Spinal cord (tissue), 10 donors: ENCODE data around the gene C3orf22. TPM values are rescaled to one million over a fixed set of nuclear protein-coding genes. Genes with fewer than 3 reads are reported as not detected.

ENCODE experiments used
- DNase-seq, 6 donors: peaks; one replicate each; pipeline versions ENCODE4 v3.0.0 to v3.0.0-alpha.2; 2013 to 2015; ENCODE audit warnings: low spot score in 6 of 6, low read depth in 4 of 6
- H3K27ac ChIP-seq: one replicate; pipeline ENCODE4 v1.5.1; 2013; ENCODE audit warnings: low read depth, low read length, control low read depth
- H3K27me3 ChIP-seq: one replicate; pipeline ENCODE4 v1.6.1; 2013; ENCODE audit warnings: low read length; ENCODE audit not compliant: control insufficient read depth, insufficient read depth
- H3K36me3 ChIP-seq: one replicate; pipeline ENCODE4 v1.6.1; 2013; ENCODE audit warnings: low read length; ENCODE audit not compliant: control insufficient read depth, insufficient read depth
- H3K4me1 ChIP-seq: one replicate; pipeline ENCODE4 v1.6.1; 2013; ENCODE audit warnings: low read length; ENCODE audit not compliant: control insufficient read depth, insufficient read depth
- H3K4me3 ChIP-seq: one replicate; pipeline ENCODE4 v1.5.1; 2013; ENCODE audit warnings: low read depth, low read length, control low read depth
- H3K9me3 ChIP-seq: one replicate; pipeline ENCODE4 v1.6.1; 2013; ENCODE audit warnings: low read length; ENCODE audit not compliant: control insufficient read depth, insufficient read depth
- WGBS: methylation state at CpG from one replicate; pipeline ENCODE4 v1.1.5; 2013; ENCODE audit warnings: missing lambda C conversion rate; ENCODE audit not compliant: insufficient coverage; 5-methylcytosine and 5-hydroxymethylcytosine counted together
- polyA plus RNA-seq, 2 donors: library from polyadenylated mRNA; unstranded; fragments of 120-200 nt; gene quantifications; one replicate each; pipeline ENCODE4 v1.2.1, GENCODE V29; 2013; ENCODE audit not compliant: insufficient read length in 2 of 2
- total RNA-seq, 2 donors: library from RNA; depleted of rRNA in 1 of 2; stranded (reverse); fragments of 120-200 nt in 1 of 2; fragments of >200 nt in 1 of 2; gene quantifications; one replicate each; pipeline versions ENCODE4 v1.2.3 to v1.2.4, GENCODE V29; 2013 to 2014
- donor health status: healthy.

The C3orf22 gene
- total and polyA plus RNA-seq, 4 donors = 0.17 to 0.27 TPM; not detected in 2

DNA sequence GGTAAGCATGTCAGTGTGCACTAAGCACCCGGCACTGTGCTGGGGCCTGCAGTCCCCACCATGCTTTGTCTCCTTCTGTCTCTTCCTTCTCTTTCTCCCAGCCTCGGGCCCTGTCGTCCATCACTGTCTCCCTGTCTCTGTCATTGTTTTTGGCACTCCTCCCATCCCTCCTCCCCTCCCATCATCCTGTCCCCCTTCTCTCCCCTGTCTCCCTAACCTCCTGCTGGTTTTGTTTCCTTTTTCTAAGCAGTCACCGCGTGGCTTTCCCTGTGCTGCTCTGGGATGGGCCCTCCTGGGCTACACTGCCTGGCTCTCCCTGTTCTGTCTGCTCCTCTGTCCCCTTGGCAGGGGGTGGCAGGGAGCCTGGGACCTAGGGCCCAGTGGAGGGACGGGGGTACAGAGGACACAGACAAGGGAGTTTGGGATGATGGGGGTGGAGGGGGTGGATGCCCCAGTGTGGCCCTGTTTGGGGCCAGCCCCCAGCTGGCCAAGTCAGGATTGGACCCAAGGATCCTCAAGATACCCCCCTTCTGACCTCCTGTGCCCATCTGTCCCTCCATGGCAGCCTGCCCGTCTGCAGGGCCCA, 29.1 kb downstream of the C3orf22 start:
- H3K4me3 ChIP-seq = no peak overlapping the region
- H3K27ac ChIP-seq = no peak overlapping the region
- H3K27me3 ChIP-seq = peaks cover 5% of the 10 kb centered on the region
- 39% methylated on average over 6 of the region's 7 CpGs for WGBS
- H3K9me3 ChIP-seq = no peaks in the 10 kb centered on the region
- no peaks in the 10 kb centered on the region for H3K36me3 ChIP-seq
- DNase-seq = no peak
- H3K4me1 ChIP-seq = peaks cover 15% of the 10 kb centered on the region

DNA sequence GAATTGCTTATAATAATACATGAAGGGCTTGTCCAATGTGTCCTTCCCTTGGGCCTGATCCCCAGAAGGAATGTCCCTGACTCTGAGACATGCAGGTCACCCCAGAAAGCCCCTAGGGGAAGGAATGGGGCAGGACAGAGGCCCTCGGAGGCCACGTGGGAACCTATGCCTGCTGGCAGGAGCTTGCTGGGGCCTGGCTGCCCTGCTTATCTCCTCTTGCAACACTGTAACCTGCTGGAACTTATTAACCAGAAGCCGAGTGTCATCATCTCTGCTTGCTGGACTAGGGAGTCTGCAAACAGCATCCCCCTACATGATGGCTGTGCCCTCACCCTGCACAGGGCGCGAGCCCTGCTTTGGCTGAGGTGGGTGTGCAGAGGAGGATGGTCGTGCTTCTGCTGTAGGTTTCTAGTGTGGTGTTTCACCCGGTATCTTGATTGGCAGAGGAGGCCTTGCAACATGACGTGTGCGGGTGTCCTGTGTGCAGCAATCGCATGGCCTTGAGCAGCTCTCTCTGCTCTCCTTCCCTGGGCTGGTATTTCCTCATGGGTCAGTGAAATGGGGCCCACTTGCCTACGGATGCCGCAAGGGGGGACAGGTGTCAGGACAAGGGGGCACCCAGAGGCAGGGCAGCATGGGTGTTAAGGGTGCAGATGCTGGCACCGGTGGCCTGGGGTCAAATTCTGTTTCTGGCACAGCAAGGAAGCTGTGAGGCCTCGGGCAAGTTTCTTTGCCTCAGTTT, 29.8 kb downstream of the C3orf22 start:
- Histone ChIP-seq H3K4me3 (no peak overlapping the region), H3K27me3 (peaks cover 7% of the 10 kb centered on the region), H3K27ac (no peak overlapping the region), H3K36me3 (no peaks in the 10 kb centered on the region), H3K9me3 (no peaks in the 10 kb centered on the region), H3K4me1 (peaks cover 20% of the 10 kb centered on the region)
- DNase-seq = no peak
- 85% methylated on average over 8 of the region's 14 CpGs for WGBS

DNA sequence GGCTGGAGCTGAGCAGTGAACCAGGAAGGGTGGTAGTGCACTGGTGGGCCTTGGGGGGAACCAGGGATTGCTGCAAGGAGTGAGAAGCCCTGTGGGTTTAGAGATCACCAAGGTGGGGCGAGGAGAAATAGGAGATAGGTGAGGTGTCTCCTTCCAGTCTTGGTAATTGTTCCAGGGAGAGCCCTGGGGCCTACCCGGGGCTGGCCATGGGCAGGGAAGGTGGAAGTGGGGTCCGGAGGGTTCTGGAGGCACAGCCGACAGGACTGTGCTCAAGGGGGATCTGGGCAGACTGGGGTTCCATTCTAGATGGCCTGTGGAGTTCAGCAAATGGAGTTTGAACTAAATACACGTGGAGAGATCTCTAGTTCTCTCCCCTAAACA, 30.3 kb downstream of the C3orf22 start:
- Histone ChIP-seq H3K36me3 (no peaks in the 10 kb centered on the region), H3K27me3 (peaks cover 13% of the 10 kb centered on the region), H3K27ac (no peak overlapping the region), H3K4me3 (no peak overlapping the region), H3K4me1 (peaks cover 26% of the 10 kb centered on the region), H3K9me3 (no peaks in the 10 kb centered on the region)
- no peak for DNase-seq
- WGBS = 100% methylated on average over 1 of the region's 5 CpGs

DNA sequence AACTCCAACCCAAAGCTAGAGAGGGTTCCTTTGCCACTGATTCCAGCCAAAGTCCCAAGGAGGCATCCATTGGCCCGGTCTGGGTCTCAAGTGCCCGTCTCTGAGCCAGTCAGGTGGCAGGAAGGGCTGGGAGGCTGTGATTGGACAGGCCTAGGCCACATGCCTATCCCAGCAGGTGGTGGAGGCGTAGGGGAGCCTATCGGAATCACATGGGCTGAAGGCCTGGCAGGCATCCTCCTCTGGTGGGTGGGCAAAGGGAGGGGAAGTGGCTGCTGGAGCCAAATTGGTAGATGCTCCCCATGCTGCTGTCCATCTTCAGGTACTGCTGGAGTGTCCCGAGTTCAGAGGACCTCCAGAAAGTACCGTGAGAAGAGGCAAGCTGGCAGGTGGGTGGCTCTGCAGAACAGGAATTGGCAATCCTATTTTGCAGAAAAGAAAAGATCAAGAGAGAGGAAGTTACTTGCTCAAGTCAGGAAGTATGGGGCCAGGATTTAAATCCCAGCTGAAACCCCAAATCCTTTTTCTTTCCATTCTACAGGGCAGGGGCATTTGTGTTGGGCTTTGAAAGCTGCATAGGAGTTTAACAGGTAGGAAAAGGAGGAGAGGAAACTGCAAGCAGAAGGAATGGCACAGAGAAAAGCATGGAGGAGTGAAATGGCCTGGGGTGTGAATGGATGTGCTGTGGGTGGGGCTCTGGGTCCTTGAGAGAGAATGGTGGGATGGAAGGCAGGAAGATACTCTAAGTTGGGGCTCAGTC, 31.1 kb downstream of the C3orf22 start:
- H3K36me3 ChIP-seq = no peaks in the 10 kb centered on the region

DNA sequence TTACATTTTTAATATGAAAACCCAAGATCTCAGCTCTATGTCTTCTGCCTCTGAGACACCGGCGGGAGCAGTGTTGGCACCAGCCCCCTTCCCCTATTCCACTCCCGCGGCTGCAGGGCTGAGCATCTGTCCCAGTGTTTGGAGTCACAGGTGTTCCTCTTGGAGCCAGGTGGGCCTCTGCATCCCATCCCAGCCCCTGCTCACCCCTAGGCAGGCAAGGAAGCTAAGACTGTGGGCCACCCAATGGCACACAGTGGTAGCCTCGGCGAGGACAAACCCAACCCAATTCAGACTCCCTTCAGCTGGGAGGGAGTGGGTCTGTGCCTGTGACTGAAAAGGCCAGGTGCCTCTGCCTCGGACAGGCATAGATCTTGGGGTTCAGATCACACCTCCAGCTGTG, 31.7 kb downstream of the C3orf22 start:
- 76% methylated on average over 5 of the region's 7 CpGs for WGBS
- no peak for DNase-seq
- no peaks in the 10 kb centered on the region for H3K9me3 ChIP-seq
- H3K27me3 ChIP-seq = peaks cover 20% of the 10 kb centered on the region
- H3K36me3 ChIP-seq = no peaks in the 10 kb centered on the region
- H3K4me3 ChIP-seq = no peak overlapping the region
- peaks cover 34% of the 10 kb centered on the region for H3K4me1 ChIP-seq
- no peak overlapping the region for H3K27ac ChIP-seq

More for the DNA sequence above, 31.1 kb downstream of the C3orf22 start:
- Histone ChIP-seq H3K9me3 (no peaks in the 10 kb centered on the region), H3K27ac (no peak overlapping the region), H3K27me3 (peaks cover 20% of the 10 kb centered on the region), H3K4me3 (no peak overlapping the region), H3K4me1 (peaks cover 28% of the 10 kb centered on the region)
- no peak for DNase-seq
- 72% methylated on average over 6 of the region's 6 CpGs for WGBS

- H3K27ac ChIP-seq = no peak overlapping the region
- H3K9me3 ChIP-seq = no peaks in the 10 kb centered on the region
- H3K27me3 ChIP-seq = peaks cover 20% of the 10 kb centered on the region
- 80% methylated on average over 3 of the region's 7 CpGs for WGBS
- peaks cover 38% of the 10 kb centered on the region for H3K4me1 ChIP-seq
- H3K36me3 ChIP-seq = no peaks in the 10 kb centered on the region
- DNase-seq = no peak
- no peak overlapping the region for H3K4me3 ChIP-seq
Observed at GRCh38 chr3:126526668-126527005, 32.1 kb downstream of the C3orf22 start.

GRCh38 chr3:126525853-126526667, 32.7 kb downstream of the C3orf22 start:
- 95% methylated on average over 5 of the region's 8 CpGs for WGBS
- Histone ChIP-seq H3K27me3 (peaks cover 20% of the 10 kb centered on the region), H3K9me3 (no peaks in the 10 kb centered on the region), H3K27ac (no peak overlapping the region), H3K4me3 (no peak overlapping the region), H3K36me3 (no peaks in the 10 kb centered on the region), H3K4me1 (peaks cover 42% of the 10 kb centered on the region)
- no peak for DNase-seq

- H3K27me3 ChIP-seq = peaks cover 20% of the 10 kb centered on the region
- no peaks in the 10 kb centered on the region for H3K9me3 ChIP-seq
- H3K27ac ChIP-seq = no peak overlapping the region
- 87% methylated on average over 6 of the region's 12 CpGs for WGBS
- no peak for DNase-seq
- no peak overlapping the region for H3K4me3 ChIP-seq
- no peaks in the 10 kb centered on the region for H3K36me3 ChIP-seq
- peaks cover 37% of the 10 kb centered on the region for H3K4me1 ChIP-seq
Observed at GRCh38 chr3:126525091-126525852, 33.5 kb downstream of the C3orf22 start.
